HEK293T (cell line): ENCODE measurements around the gene FRMD8.

Source experiments
- CTCF ChIA-PET: fragments of 350-600 bp; formaldehyde crosslinking; extraction: SDS; loops from one replicate; lab custom pipeline; 2021; ENCODE audit warnings: antibody characterized with exemption, inconsistent platforms; lab: Yijun Ruan, JAX
- POLR2A ChIA-PET: fragments of 350-600 bp; formaldehyde crosslinking; extraction: SDS; loops from one replicate; lab custom pipeline; 2020; ENCODE audit warnings: antibody characterized with exemption, inconsistent platforms; lab: Yijun Ruan, JAX
- DNase-seq: peaks from one replicate; pipeline ENCODE4 v3.0.0; 2012; ENCODE audit warnings: mixed read lengths; ENCODE audit errors: extremely low spot score
- ARNT ChIP-seq: fragments of 450-650 bp; IDR thresholded peaks from 2 replicates; pipeline ENCODE4 v1.6.1; 2017; ENCODE audit warnings: mild to moderate bottlenecking
- BHLHE40 ChIP-seq: fragments of 450-650 bp; IDR thresholded peaks from 2 replicates; pipeline ENCODE4 v1.6.1; 2016; ENCODE audit warnings: mild to moderate bottlenecking, moderate library complexity, borderline replicate concordance
- CTBP1 ChIP-seq: fragments of 450-650 bp; IDR thresholded peaks from 2 replicates; pipeline ENCODE4 v1.6.1; 2016; ENCODE audit warnings: borderline replicate concordance
- ELF4 ChIP-seq: fragments of 450-650 bp; IDR thresholded peaks from 2 replicates; pipeline ENCODE4 v1.6.1; 2017; ENCODE audit warnings: antibody characterized with exemption
- FOXA1 ChIP-seq: fragments of 450-650 bp; IDR thresholded peaks from 2 replicates; pipeline ENCODE4 v1.6.1; 2016; ENCODE audit warnings: mild to moderate bottlenecking
- FOXM1 ChIP-seq: fragments of 450-650 bp; IDR thresholded peaks from 2 replicates; pipeline ENCODE4 v1.6.1; 2017; ENCODE audit warnings: mild to moderate bottlenecking, borderline replicate concordance
- HDGF ChIP-seq: fragments of 450-650 bp; IDR thresholded peaks from 2 replicates; pipeline ENCODE4 v1.6.1; 2017; ENCODE audit warnings: antibody characterized with exemption, borderline replicate concordance
- L3MBTL2 ChIP-seq: fragments of 450-650 bp; conservative IDR thresholded peaks from 2 replicates; pipeline ENCODE4 v1.6.1; 2016; ENCODE audit warnings: mild to moderate bottlenecking
- LEF1 ChIP-seq: fragments of 450-650 bp; IDR thresholded peaks from 2 replicates; pipeline ENCODE4 v1.6.1; 2017; ENCODE audit warnings: mild to moderate bottlenecking, borderline replicate concordance
- NFRKB ChIP-seq: fragments of 450-650 bp; IDR thresholded peaks from 2 replicates; pipeline ENCODE4 v1.6.1; 2016; ENCODE audit warnings: mild to moderate bottlenecking, moderate library complexity
- SUZ12 ChIP-seq: fragments of 450-650 bp; IDR thresholded peaks from 2 replicates; pipeline ENCODE4 v1.6.1; 2016; ENCODE audit warnings: mild to moderate bottlenecking
- TARDBP ChIP-seq: fragments of 450-650 bp; IDR thresholded peaks from 2 replicates; pipeline ENCODE4 v1.6.1; 2016
- ZNF384 ChIP-seq: fragments of 450-650 bp; IDR thresholded peaks from 2 replicates; pipeline ENCODE4 v1.6.1; 2016
- TF ChIP-seq, protein P1 (sequence below): fragments of 450-650 bp; IDR thresholded peaks from 2 replicates; pipeline ENCODE4 v1.6.1; 2016

FRMD8 gene

GRCh38 chr11:65423516-65424204, 37.2 kb downstream of the FRMD8 start:
- no peak for DNase-seq
- no peak for TF ChIP-seq CTBP1
- no peak for TF ChIP-seq ELF4
- TF ChIP-seq, protein P1, sequence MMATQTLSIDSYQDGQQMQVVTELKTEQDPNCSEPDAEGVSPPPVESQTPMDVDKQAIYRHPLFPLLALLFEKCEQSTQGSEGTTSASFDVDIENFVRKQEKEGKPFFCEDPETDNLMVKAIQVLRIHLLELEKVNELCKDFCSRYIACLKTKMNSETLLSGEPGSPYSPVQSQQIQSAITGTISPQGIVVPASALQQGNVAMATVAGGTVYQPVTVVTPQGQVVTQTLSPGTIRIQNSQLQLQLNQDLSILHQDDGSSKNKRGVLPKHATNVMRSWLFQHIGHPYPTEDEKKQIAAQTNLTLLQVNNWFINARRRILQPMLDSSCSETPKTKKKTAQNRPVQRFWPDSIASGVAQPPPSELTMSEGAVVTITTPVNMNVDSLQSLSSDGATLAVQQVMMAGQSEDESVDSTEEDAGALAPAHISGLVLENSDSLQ = no peak
- no peak for TF ChIP-seq L3MBTL2
- TF ChIP-seq BHLHE40 = no peak
- TF ChIP-seq TARDBP = no peak
- no peak for TF ChIP-seq FOXA1
- no peak for TF ChIP-seq NFRKB
- TF ChIP-seq ZNF384 = no peak

GRCh38 chr11:65424205-65425104, 38.0 kb downstream of the FRMD8 start:
- ChIA-PET POLR2A (interaction anchor here (0.8 to 16.9 kb wide), 28 partner anchors 8 to 466 kb away, joined by 3 to 1436 read pairs (median 12); partner anchors contain the start of genes CCDC85B, DPF2, FRMD8 and MALAT1), CTCF (interaction anchor here (1.9 kb wide), 1 partner anchor 47 kb away, joined by 5 read pairs; no protein-coding TSS in a partner anchor)
- TF ChIP-seq SUZ12 (no peak), LEF1 (no peak), TARDBP (no peak), BHLHE40 (no peak), CTBP1 (no peak), L3MBTL2 (no peak), FOXA1 (no peak), FOXM1 (no peak)
- DNase-seq = no peak

More at GRCh38 chr11:65423516-65424204, 37.2 kb downstream of the FRMD8 start:
- ChIA-PET POLR2A (interaction anchor here (0.6 to 16.9 kb wide), 32 partner anchors 9 to 196 kb away, joined by 3 to 1436 read pairs (median 10); partner anchors contain the start of genes DPF2, FRMD8, MALAT1 and PCNX3), CTCF (interaction anchor here (1.9 kb wide), 1 partner anchor 48 kb away, joined by 5 read pairs; no protein-coding TSS in a partner anchor)

DNA sequence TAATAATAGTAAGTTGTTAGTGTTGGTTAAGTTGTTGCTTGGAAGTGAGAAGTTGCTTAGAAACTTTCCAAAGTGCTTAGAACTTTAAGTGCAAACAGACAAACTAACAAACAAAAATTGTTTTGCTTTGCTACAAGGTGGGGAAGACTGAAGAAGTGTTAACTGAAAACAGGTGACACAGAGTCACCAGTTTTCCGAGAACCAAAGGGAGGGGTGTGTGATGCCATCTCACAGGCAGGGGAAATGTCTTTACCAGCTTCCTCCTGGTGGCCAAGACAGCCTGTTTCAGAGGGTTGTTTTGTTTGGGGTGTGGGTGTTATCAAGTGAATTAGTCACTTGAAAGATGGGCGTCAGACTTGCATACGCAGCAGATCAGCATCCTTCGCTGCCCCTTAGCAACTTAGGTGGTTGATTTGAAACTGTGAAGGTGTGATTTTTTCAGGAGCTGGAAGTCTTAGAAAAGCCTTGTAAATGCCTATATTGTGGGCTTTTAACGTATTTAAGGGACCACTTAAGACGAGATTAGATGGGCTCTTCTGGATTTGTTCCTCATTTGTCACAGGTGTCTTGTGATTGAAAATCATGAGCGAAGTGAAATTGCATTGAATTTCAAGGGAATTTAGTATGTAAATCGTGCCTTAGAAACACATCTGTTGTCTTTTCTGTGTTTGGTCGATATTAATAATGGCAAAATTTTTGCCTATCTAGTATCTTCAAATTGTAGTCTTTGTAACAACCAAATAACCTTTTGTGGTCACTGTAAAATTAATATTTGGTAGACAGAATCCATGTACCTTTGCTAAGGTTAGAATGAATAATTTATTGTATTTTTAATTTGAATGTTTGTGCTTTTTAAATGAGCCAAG, 38.9 kb downstream of the FRMD8 start:
- TF ChIP-seq FOXA1 (no peak), CTBP1 (no peak), NFRKB (0 out of 2 replicates have a peak, but pooled peaks have one; percentile 16)
- POLR2A ChIA-PET = interaction anchor here (0.6 to 16.9 kb wide), 12 partner anchors 10 to 465 kb away, joined by 3 to 1436 read pairs (median 51); partner anchors contain the start of genes CCDC85B, FRMD8, MALAT1 and SLC25A45
- CTCF ChIA-PET = no interaction called here
- DNase-seq = no peak

- ChIA-PET CTCF (no interaction called here), POLR2A (interaction anchor here (0.6 to 16.9 kb wide), 8 partner anchors 10 to 72 kb away, joined by 3 to 1436 read pairs (median 160); partner anchors contain the start of genes FRMD8, MALAT1 and SLC25A45)
- no peak for DNase-seq
- no peak for TF ChIP-seq LEF1
- TF ChIP-seq FOXA1 = no peak
Measured at GRCh38 chr11:65425971-65426838, 39.8 kb downstream of the FRMD8 start.

DNA sequence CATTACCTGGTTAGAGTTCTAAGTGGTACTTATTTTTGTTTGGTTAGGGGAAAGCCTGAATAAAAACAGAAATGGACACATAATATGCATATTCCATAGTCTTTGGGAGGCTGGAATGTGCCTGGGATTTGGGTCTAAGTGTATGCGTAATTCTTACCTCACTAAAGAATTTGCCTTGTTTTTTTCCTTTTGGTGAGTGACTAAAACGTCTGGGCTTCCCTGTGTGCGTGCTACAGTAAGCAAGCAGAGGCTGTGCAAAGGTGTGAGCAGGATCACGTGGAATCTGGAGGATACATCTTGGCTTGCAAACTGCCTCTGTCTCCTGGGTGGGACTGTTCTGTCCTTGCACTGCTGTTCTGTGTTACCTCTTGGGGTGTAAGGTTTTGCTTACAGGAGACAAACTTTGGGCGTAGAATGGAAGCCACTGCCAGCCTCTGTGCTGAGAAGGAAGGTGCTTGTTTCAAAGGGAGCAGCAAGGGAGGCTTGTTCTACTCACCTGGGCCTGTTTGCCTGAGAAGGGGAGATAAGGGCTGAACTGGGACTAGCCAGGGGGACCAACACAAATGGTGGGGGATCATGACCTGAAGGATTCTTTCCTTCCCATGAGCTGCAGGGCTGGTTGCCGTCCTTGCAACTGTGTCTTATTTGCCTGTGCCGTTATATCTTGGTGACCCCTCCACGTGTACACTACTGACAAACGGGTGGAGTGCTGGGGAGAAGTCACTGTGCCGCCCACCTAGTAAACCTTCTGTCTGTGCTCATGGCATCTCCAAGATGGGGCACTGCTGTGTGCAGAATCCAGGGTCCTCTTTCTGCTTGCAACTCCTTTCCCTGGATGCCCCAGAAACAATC, 40.6 kb downstream of the FRMD8 start:
- TF ChIP-seq CTBP1 = no peak
- TF ChIP-seq LEF1 = no peak
- TF ChIP-seq FOXM1 = no peak
- no peak for TF ChIP-seq ZNF384
- TF ChIP-seq ARNT = no peak
- TF ChIP-seq ELF4 = no peak
- TF ChIP-seq, protein P1 = no peak
- TF ChIP-seq HDGF = no peak
- TF ChIP-seq BHLHE40 = no peak
- POLR2A ChIA-PET = interaction anchor here (1.1 to 16.9 kb wide), 7 partner anchors 9 to 130 kb away, joined by 3 to 1436 read pairs (median 22); partner anchors contain the start of gene MALAT1
- CTCF ChIA-PET = no interaction called here

More for the DNA sequence above, 40.6 kb downstream of the FRMD8 start:
- DNase-seq = no peak
